Stomach (tissue), 4 donors: ENCODE measurements around the gene SECISBP2.

Experiments used
- CTCF ChIP-seq, 7 experiments: fragments of 450-650 bp in 4 of 7; fragments of 200-600 bp in 3 of 7; sonication (generic) in 3 of 7; IDR thresholded peaks; one replicate each; pipeline ENCODE4 v1.5.1; 2016 to 2019; ENCODE audit warnings: antibody characterized with exemption in 7 of 7, control low read depth in 2 of 7, mild to moderate bottlenecking in 1 of 7
- EP300 ChIP-seq: sonication (generic); formaldehyde crosslinking; IDR thresholded peaks from one replicate; pipeline ENCODE4 v1.6.1; 2017; ENCODE audit warnings: antibody characterized with exemption
- POLR2A ChIP-seq, 4 donors: fragments of 450-650 bp; IDR thresholded peaks; one replicate each; pipeline ENCODE4 v1.6.1; 2016; ENCODE audit warnings: antibody characterized with exemption in 4 of 4, control low read depth in 2 of 4, mild to moderate bottlenecking in 1 of 4, moderate library complexity in 1 of 4
- POLR2AphosphoS5 ChIP-seq, 3 donors: sonication (generic); formaldehyde crosslinking; IDR thresholded peaks; one replicate each; pipeline ENCODE4 v1.6.1; 2016; ENCODE audit warnings: antibody characterized with exemption in 3 of 3

- TF ChIP-seq CTCF (IDR thresholded peaks at IDR 0.05) (no peak), POLR2AphosphoS5 (IDR thresholded peaks at IDR 0.05) (no peak), EP300 (no peak), POLR2A (IDR thresholded peaks at IDR 0.05) (no peak)
Measured at GRCh38 chr9:89362647-89363310, 44.5 kb downstream of the SECISBP2 start.
